ENCODE measurements around the gene SGIP1.
"Not testable (repeated sequence)": the region's sequence is repeated elsewhere in the genome, so short reads cannot be mapped to it uniquely, and the experiment has no call there.

SGIP1 gene

DNA sequence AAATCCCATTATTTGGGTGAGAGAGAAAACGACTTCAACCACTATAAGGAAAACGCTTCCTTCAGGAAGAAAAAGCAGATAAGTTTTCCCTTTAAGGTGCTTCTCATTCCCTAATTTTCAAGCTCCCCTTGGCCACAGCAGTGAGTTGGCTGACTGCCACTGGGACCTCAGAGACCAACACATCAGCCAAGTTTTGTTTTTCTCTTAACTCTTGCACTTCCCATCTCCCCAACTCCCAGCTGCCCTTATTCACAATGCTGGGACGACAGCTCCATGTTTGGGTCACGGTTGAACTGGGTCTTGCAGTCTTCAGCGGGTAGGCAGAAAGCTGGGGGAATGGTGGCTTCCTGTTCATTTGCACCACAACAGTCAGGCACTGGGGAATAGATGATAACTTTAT is 18.9 kb downstream of the SGIP1 start:
- no peak for DNase-seq (ENCODE audit: low read depth in 2 of 3, low spot score in 2 of 3)

DNA sequence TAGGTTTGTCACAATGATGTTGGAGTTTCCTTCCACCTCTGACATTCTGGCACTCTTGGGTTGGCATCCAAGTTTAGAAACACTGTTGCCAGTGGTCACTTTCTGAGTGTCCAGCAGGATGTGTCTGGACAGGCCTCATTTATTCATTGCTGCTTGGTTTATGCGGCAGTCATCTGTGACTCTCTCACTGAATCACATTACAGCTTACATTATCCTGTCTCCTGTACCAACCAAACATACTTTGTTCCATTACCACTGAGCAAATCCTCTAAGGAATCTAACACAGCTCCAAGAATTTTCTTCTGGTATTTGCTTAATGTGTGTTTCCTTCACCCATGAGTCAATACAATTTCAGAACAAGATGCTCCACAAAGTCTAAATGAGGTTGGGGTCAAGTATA is 19.9 kb downstream of the SGIP1 start:
- DNase-seq (ENCODE audit: low read depth in 2 of 3, low spot score in 2 of 3) = no peak

DNA sequence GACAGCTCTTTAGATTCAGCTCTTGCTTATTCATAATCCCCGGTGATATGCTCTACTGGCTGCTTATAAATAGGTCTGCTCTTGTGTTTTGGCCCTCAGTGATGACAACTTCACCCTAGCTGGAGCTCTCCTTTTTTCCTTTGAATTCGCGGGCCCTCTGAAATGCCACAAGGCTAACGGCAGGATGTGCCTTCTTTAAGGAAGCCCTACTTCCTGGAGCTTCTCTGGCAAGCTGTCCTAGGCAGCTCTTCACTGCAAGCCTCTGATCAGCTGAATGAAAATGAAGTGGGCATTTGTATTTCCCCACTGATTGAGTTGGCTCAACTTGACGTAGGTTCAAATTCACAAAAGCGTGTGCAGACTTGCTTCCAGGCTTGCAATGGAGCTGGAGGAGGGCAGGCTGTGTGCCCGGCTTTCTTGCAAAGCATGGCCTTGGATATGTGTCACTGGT is 22.2 kb downstream of the SGIP1 start:
- no peak for DNase-seq (ENCODE audit: low read depth in 2 of 3, low spot score in 2 of 3)

DNA sequence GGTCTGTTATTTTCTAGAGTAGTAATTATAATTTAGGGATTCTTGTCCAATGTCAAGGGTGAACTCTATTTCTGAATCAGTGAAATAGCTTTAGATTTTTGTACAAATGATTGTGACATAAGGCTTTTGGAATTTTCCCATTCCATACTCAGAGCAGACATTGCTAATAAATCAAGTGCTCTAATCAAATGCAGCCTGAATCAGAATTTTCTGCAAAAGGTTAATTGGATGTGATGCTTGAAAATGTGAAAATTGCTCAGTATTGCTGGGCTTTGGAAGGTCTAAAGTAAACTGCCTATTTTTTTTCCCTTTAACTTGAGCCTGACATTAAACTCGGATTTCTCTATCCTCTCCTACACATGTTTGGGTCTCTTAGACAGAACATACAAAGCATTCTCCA is 23.2 kb downstream of the SGIP1 start:
- no peak for DNase-seq (ENCODE audit: low read depth in 2 of 3, low spot score in 2 of 3)

DNA sequence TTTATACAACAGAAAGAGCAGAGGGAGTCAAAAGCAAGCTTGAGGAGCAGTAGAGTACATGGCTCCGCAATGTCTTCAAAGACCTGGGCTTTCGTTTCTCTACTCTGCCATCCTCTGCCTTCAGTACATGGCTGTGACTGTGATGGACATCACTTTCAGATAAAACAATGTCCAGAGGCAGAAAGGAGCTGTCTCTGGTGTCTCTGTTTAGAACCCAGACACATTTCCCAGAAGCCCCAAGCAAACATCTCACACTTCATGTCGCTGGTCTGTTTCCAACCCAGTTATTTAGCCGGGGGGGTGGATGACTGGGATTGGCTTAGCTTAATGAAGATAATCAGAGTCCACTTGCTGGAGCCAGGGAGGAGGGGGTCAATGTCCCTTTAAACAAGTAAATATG is 25.6 kb downstream of the SGIP1 start:
- DNase-seq (ENCODE audit: low read depth in 2 of 3, low spot score in 2 of 3) = no peak

DNA sequence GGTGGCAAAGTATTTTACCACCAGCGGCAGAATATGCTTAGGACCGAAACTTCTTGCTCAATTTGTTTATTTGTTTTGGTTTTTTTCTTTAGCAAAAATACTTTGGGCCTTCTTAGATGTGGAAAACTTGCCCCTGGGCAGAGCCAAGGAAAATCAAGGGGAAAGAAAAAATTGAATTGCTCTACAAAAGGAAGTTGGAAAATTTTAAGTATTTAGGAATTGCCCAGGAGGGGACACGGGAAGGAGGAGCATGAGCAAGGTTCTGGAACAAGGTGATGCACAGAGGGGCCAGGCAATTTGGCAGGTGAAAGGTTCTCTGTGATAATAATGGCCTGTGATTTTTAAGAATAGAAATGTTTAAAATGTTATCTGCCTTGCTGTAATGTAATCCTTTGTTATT is 28.6 kb downstream of the SGIP1 start:
- DNase-seq (ENCODE audit: low read depth in 2 of 3, low spot score in 2 of 3) = no peak

DNA sequence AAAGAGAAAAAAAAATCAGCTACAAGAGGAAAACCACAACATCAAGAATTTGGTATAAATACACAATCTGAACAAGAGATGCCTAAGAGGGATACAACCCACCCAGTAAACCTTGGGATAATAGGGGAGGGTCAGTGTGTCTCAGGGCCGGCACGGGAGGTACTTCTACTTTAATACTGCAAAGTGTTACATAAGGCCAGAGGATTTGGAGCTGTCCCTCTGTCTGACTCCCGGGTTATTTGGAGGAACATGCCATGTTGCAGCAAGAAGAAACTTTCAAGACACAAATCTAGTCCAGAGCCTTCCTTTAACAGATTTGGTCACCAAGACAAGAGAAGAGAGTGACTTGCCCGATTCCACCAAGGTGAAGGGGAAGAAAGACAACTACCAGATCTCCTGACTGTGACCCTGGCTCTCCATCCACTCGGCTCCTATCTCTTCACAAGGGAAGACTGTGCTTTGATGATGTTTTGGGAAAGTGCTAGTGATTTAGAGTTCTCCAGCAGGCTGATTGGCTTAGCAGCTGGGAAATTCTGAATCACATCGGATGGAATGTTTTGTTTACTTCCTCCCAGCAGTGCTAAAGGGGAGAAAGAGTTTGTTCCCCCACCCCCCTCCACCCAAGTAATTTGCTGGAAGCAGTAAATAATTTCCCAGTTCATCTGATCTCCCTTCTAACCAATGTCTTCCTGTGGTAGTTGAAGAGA is 29.3 kb downstream of the SGIP1 start:
- no peak for DNase-seq (ENCODE audit: low read depth in 2 of 3, low spot score in 2 of 3)

DNA sequence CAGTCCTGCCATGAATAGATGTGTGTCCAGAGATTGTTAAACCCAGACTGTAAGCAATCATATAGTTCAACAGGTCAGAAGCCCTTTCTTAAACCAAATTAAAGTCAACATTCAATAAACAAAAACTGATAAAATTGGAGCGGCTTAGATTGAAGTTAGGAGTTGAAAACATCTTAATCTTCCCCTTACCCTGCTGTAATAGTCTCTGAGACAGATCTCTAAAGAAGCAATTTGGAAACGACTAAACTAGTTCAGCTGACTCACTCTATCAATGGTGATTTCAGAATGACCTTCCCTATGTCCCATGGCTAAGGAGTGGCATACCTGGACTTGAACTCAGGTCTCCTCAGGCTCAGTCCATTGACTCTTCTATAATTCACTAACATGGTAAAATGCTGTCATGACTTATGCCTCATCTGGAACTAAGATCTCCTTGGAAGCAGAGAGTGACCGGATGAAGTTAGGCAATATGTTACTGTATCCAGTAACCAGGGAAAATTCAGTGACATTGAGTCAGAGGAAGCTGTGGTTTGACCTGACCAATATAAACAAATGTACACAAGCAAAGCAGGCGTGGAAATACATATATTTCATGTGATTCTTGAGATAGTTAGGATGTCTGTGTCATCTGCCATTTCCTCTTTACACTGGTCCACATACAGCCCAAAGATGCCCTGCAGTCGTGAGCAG is 30.1 kb downstream of the SGIP1 start:
- no peak for DNase-seq (ENCODE audit: low read depth in 2 of 3, low spot score in 2 of 3)

DNA sequence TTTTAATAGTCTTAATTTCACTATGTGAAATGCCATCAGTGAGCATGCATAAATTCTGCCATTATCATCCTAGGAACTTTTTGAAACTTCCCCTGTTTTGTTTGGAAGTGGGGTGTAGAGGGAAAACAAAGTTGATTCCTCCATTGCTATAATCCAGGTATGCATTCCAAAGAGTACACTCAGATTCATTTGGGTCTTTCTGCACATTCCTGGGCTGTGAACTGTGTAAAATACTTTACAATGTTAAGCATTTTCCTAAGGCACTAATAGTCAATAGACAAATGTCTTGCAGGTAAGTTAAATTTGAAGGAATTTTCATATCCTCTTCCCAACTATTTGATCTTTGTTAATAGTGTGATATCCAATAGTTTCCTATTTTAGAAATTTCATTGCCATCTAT is 36.2 kb downstream of the SGIP1 start:
- DNase-seq (ENCODE audit: low read depth in 2 of 3, low spot score in 2 of 3) = no peak

DNA sequence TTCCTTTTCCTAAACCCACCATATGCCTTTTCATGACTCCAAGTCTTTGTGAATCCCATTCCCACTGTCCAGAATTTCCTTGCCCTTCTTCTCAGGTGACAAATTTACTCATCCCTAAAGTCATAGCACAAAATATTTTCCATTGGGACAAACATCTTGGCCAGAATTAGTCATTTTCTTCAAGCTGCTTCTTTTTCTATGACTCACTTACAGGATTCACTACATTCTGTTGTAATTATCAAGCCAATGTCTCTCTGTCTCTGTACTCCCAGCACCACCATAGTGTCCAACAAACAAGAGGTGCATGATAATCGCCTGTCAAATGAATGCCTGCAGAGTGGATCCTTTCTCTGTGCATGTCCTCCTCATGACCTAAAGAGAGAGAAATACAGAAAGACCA is 37.8 kb downstream of the SGIP1 start:
- DNase-seq (ENCODE audit: low read depth in 2 of 3, low spot score in 2 of 3) = no peak

DNA sequence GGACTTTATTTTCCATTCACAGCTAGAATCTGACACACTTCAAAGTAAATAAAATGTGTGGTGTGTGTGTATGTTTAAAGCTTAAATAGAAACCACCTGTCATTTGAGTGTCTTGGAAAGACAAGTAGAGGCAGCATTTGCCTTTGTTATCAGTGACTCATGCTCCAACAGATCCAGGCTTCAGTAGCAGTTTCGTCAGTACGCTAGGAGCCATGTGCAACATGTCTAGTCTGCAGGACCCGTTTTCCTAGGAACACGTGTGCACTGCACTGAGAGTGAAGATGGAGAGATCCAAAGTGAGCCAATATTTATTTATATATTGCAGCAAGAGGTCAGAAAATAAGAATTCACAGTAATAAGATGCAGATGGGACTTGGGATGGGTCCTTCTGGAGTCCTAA is 41.8 kb downstream of the SGIP1 start:
- DNase-seq (ENCODE audit: low read depth in 2 of 3, low spot score in 2 of 3) = no peak

DNA sequence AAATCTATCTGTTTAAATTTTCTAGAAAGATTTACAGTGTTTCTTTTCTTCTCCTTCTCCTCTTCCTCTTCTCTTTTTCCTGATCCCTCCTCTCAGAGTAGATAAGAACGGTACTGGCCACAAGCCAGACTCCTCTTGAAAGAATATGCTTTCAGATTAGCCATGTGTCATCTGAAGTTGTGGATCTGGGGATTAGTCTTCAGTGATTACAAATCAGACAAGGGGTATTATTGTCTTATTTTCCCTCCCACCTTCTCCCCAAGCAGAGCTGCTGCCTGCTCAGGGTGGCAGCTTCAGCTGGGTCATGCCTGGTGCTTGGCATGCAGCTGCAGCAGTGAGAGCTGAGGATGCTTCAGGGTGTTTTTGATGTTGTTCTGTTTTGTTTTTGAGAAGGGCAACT is 42.7 kb downstream of the SGIP1 start:
- DNase-seq (ENCODE audit: low read depth in 2 of 3, low spot score in 2 of 3) = no peak

DNA sequence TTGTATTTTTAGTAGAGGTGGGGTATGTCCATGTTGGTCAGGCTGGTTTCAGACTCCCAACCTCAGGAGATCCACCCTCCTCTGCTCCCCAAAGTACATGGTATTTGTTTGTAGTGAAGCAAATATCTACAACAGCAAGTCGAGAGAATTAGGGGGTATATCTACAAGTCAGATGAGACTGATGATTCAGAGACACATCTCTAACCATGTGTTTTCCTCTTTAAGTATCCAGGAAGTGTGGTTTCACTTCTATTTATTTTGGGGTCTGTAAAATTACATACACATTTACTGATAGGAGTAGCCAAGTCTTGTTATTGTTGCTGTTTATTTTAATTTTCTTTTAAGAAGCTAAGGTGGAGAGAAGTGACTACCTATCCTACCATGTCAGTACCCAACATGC is 44.9 kb downstream of the SGIP1 start:
- DNase-seq (ENCODE audit: low read depth in 2 of 3, low spot score in 2 of 3) = no peak

DNA sequence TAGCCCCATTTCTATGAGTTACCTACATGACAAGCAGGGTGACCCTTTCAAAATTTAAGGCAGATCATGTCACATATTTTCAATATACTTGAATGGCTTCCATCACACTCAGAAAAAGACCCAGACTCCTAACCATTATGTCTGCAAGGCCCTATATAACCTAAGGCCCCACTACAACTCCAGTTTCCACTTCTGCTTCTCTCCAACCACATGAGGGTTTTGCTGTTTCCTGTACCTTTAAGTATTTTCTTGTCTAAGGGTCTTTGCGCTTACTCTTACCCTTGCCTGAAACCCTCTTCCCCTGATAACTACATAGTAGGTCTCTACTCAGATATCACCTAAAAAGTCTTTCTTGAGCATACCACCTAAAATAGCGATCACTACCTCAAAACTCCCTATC is 46.1 kb downstream of the SGIP1 start:
- DNase-seq (ENCODE audit: low read depth in 2 of 3, low spot score in 2 of 3) = no peak

DNA sequence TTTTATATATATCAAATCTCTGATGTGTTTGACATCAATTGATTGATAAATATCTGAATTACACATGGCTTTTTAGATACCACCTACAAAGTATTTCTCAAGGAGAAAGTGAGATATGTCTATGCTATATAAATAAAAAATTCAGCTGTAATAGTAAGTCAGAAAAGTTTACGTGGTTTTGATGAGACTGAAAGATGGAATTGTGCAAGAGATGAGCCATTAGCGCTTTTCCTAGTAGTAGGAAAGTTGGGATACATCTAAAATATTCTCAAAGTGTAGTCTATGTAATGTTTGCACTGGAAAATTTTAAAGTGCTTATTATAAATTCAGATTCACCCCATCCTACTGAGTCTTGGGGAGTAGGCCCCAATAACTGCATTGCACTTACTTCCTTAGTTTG is 49.1 kb downstream of the SGIP1 start:
- no peak for DNase-seq (ENCODE audit: low read depth in 2 of 3, low spot score in 2 of 3)

DNA sequence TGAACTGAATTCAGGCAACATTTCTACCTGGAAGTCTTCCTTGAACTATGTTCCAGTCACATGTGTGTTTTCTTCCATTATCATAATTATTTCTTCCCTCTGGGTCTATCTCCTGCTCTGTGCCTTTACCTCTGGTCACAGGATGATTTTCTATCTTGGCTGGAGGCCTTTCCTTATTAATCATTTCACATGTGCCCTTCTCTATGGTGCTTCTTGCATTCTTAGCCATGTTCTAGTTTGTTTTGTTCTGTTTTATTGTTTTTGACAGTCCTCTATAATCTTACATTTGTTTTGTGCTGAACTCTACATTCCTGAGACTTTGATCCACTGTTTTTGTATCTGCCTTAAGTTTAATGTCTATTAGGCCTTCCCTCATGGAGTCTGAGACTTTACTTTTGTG is 51.0 kb downstream of the SGIP1 start:
- DNase-seq (ENCODE audit: low read depth in 2 of 3, low spot score in 2 of 3) = no peak

DNA sequence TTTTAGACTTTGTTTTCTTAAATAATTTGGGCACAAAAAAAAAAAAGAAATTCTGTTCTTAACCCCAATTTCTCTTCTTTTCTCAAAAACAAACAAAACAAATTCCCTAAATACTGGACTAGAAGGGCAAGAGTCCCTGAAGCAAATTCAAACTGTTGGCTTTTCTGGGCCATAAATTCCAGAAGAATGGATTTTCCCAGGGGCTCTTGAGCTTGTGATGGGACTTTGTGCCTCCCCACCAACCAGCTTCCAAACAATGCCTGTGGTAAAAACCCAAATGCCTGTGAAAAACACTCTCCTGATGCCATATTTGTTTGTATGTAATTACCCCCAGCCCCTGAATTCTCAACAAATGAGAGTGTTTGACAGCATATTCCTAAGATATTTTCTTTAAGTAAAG is 55.4 kb downstream of the SGIP1 start:
- no peak for DNase-seq (ENCODE audit: low read depth in 2 of 3, low spot score in 2 of 3)

DNA sequence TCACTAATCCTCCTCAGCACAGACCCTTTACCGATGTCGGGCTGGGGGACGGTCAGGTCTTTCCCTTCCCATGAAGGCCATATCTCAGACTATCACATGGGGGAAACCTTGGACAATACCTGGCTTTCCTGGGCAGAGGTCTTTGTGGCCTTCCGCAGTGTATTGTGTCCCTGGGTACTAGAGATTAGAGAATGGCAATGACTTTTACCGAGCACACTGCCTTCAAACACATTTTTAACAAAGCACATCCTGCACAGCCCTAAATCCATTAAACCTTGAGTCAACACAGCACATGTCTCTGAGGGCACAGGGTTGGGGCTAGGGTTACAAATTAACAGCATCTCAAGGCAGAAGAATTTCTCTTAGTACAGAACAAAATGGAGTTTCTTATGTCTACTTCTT is 58.2 kb downstream of the SGIP1 start:
- not testable (repeated sequence) for DNase-seq (ENCODE audit: low read depth in 2 of 3, low spot score in 2 of 3)

DNA sequence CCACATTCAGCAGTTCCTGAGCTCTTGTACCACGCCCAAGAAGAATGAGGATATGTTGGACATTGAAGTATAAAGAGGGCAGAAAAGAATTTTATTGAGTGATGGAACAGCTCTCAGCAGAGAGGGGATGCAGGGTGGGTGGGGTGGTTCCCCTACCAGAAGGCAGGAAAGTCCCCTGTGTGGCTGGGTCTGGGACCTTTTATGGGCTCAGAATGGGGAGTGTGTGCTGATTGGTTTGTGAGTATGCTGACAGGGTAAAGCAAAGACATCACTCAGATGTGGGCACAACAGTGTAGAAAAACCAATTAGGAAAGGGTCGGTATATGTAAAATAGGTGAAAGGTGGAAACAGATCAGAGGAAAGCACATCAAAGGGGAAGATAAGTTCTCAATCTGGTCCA is 62.2 kb downstream of the SGIP1 start:
- DNase-seq (ENCODE audit: low read depth in 2 of 3, low spot score in 2 of 3) = no peak

DNA sequence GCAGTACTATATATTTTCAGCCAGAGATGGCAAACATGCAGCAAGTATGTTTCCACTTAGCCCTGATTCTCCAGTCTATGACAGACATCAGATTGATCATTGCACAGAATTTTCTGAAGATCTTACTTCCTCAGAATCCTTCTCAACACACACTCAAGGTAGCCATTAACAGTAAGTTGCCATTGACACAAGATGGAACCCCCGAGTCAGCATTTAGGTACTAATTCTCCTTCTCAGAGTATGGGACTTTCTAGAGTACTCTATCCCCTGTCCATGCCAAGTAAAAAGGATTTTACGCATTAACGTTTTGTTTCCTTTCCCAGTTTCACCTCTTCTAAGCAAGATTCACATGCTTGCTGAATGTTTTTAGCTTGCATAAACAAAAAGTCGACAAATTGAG is 63.5 kb downstream of the SGIP1 start:
- no peak for DNase-seq (ENCODE audit: low read depth in 2 of 3, low spot score in 2 of 3)

DNA sequence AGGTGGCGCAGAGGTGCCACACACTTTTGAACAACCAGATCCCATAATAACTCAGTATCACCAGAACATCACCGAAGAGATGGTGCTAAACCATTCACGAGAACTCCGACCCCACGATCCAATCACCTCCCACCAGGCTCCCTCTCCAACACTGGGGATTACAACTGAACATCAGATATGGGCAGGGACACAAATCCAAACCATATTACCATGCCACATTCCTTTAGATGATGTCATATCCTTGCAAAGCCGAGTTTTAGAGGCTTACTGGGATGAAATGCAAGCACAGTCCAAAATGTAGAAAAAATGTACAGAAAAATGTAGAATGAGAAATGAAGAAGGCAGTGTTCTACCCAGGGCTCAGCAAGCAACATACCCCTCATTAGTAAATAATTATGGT is 64.7 kb downstream of the SGIP1 start:
- no peak for DNase-seq (ENCODE audit: low read depth in 2 of 3, low spot score in 2 of 3)

DNA sequence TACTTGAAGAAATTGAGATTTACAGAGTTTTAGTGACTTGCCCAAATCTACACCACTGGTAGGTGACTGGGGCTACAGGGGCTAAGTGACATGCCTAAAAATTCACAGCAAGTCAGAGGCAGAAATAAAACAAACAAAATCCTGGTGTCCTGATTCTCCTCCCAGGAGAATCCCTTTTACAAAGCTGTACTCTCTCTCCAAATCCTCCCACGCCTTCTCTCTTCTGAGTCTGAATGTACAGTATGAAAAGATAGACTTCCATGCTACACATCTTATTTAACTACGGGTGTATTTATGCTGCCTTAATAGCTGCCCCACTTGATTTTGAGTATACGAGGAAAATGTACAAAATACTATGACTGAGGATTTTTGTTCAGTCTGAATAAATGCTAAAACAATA is 65.4 kb downstream of the SGIP1 start:
- no peak for DNase-seq (ENCODE audit: low read depth in 2 of 3, low spot score in 2 of 3)
